GM18505 (cell line): ENCODE data around the gene DPF3.

ENCODE experiments used
- ATAC-seq: cut with Tn5 transposase; IDR thresholded peaks from one replicate; pipeline ENCODE4 v1.9.1; 2021; ENCODE audit not compliant: unreplicated experiment
- POLR2A ChIP-seq: IDR thresholded peaks from 4 replicates; pipeline ENCODE4 v1.6.1; 2011; ENCODE audit warnings: borderline replicate concordance; ENCODE audit not compliant: insufficient read depth, insufficient read length; ENCODE audit errors: extremely low read depth

The DPF3 gene

DNA sequence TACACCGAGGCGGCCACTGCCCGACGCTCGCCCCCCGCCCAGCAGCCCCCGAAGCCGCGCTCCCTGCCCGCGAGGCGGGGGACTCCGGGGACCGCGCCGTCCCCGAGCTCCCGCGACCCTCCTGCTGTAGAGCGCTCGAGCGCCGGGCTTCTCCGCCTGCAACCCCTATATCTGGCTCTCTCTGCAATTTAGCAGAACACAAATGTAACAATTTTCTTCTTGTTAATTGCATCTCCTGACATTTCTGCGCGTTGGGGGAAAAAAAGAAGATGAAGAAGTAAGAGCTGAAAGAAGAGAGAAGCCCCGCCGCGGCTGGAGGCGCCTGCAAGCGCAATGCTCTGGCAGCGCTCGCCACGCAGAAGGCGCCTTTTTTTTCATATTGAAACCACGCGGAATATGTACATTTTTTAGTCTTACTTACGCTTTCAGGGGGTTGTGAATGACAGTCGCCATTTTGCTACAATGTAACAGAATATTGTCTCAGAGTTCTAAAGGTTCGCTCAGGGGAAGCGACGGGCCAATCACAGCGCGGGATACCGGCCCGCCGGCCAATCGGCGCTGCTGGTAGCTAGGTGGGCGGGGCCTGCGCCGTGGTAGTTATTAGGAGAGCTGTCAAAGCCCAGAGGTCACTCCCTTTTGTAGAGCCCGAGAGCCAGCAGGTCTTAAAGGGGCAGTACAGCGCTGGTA lies at the start of gene DPF3:
Gene DPF3 (minus strand): TSS at position 466 of the 687 bp plus-strand sequence. CDS start 13 bp downstream, at position 453.
- peak; percentile 97 for ATAC-seq
- no peak for TF ChIP-seq POLR2A

GRCh38 chr14:72942934-72943333 lies 49.0 kb upstream of the DPF3 start:
- ATAC-seq = no peak

GRCh38 chr14:72941286-72941985 lies 47.5 kb upstream of the DPF3 start:
- no peak for TF ChIP-seq POLR2A
- no peak for ATAC-seq

More at GRCh38 chr14:72942934-72943333, 49.0 kb upstream of the DPF3 start:
- no peak for TF ChIP-seq POLR2A

GRCh38 chr14:72939630-72940029 lies 45.7 kb upstream of the DPF3 start:
- no peak for TF ChIP-seq POLR2A
- no peak for ATAC-seq

DNA sequence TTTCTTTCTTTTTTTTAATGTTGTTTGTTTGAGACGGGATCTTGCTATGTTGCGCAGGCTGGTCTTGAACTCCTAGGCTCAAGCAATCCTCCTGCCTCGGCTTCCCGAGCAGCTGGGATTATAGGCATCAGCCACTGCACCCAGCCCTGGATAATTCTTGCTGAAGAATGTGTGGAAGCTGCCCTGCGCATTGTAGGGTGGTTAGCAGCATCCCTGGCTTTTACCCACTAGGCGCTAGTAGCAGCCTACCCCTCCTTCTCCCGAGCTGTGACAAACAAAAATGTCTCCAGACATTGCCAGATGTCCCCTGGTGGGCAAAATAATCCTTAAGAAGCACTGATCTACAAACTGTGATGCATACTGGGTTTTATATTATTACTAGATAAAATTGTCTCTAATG lies 39.0 kb upstream of the DPF3 start:
- TF ChIP-seq POLR2A = no peak
- no peak for ATAC-seq

GRCh38 chr14:72929316-72930080 lies 35.6 kb upstream of the DPF3 start:
- TF ChIP-seq POLR2A = no peak
- ATAC-seq = no peak

GRCh38 chr14:72928872-72929271 lies 35.0 kb upstream of the DPF3 start:
- no peak for TF ChIP-seq POLR2A
- ATAC-seq = no peak

GRCh38 chr14:72926292-72927028 lies 32.6 kb upstream of the DPF3 start, which contains the start of gene DCAF4:
TSS of gene DCAF4 (plus strand) at chr14:72926464. CDS start at chr14:72937979, 11,515 bp downstream.
- peak; percentile 50 for TF ChIP-seq POLR2A
- peak; percentile 91 for ATAC-seq

DNA sequence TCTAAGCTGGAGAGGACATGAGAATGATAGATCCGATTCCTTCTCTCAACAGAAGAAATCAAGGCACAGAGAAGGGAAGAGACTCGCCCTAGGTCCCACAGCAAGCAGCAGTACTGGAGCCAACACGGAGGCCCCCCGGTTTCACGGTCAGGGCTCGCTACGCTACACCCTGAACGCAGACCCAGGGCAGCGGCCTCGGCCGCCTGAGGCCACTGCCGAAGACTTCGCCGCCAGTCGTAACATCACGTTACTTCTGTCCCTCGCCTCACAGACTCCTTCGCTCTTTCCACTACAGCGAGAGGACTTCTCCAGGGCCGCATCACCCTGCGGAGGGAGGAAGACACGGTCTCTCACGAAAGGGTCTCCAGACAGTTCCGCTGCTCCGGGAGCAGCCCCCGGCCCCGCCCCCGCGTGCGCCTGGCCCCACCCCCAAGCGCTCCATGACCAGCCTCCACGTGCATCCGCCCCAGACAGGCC lies 32.0 kb upstream of the DPF3 start:
- peak; percentile 6 for TF ChIP-seq POLR2A
- ATAC-seq = peak; percentile 30

DNA sequence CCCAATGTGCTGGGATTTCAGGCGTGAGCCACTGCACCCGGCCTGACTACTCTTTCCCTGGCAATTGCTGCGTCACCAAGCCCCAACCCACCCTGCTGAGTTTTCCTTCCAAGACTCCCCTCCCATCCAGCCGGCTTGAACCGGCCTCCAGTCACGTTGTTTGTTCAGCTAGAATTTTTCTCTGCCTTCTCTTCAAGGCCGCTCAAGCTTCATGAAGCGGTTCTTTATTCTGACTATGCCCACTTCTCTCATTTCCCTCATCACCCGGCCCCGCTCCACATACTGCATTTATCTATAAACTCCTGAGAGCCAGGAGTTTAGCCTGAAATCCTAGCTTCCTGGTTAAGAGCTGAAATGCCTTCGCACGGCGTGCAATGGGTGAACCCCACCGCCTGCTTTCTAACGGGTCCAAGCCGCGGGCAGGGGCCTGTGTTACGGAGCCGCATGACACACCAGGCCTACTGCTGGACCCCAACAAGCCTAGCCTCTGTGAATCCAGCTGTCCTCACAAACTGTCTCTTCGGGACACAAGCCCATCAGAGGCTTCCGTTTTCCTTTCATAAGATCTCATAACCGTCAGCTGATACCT lies 31.4 kb upstream of the DPF3 start:
- ATAC-seq = no peak
- TF ChIP-seq POLR2A = no peak

DNA sequence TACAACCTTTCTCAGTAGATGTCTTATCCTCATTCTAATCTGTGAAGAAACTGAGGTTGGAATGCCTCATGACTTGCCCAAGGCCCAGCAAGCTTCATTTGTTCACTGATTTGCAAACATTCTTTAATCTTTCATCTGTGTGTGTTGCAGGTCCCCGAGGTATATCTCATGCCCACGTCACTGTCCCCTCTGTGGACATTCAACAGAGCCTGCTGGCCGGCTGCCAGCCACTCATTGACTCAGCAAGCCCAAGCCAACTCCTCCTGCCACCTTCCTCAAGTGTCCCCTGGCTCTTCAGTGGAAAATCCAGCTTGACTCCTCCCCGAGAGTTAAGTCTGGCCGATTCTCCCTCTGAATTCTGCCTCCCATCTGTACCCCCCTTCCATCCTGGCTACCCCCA lies 30.4 kb upstream of the DPF3 start:
- no peak for TF ChIP-seq POLR2A
- ATAC-seq = no peak

GRCh38 chr14:72921396-72921795 lies 27.5 kb upstream of the DPF3 start:
- no peak for TF ChIP-seq POLR2A
- ATAC-seq = no peak
